ENCODE data around the gene ZNF668.

ZNF668 gene

GRCh38 chr16:31080756-31081419 lies 6.8 kb upstream of the ZNF668 start:
- no peak for TF ChIP-seq CTCF (IDR thresholded peaks at IDR 0.05; ENCODE audit: low read depth, low read length, missing control alignments)
- no peak for DNase-seq (ENCODE audit: low read depth)
- H3K4me3 ChIP-seq (ENCODE audit: low read depth, low read length), result no peak overlapping the region

GRCh38 chr16:31080035-31080629 lies 6.1 kb upstream of the ZNF668 start:
- TF ChIP-seq CTCF (IDR thresholded peaks at IDR 0.05; ENCODE audit: low read depth, low read length, missing control alignments), result no peak

DNA sequence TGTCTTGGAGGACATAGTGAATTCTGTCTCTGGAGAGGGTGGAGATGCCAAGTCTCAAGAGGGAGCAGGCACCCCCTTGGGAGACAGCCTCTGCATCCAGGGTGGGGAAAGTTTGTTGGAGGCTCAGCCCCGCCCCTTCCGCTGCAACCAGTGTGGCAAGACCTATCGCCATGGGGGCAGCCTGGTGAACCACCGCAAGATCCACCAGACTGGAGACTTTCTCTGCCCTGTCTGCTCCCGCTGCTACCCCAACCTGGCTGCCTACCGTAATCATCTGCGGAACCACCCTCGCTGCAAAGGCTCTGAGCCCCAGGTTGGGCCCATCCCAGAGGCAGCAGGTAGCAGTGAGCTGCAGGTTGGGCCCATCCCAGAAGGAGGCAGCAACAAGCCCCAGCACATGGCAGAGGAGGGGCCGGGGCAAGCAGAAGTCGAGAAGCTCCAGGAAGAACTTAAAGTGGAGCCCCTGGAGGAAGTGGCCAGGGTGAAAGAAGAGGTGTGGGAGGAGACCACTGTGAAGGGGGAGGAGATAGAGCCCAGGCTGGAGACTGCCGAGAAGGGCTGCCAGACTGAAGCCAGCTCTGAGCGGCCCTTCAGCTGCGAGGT lies 5.4 kb upstream of the ZNF668 start:
- DNase-seq (ENCODE audit: low read depth), result no peak
- no peak overlapping the region for H3K4me3 ChIP-seq (ENCODE audit: low read depth, low read length)
- no peak for TF ChIP-seq CTCF (IDR thresholded peaks at IDR 0.05; ENCODE audit: low read depth, low read length, missing control alignments)

More at GRCh38 chr16:31080035-31080629, 6.1 kb upstream of the ZNF668 start:
- no peak overlapping the region for H3K4me3 ChIP-seq (ENCODE audit: low read depth, low read length)
- DNase-seq (ENCODE audit: low read depth), result no peak

- no peak overlapping the region for H3K4me3 ChIP-seq (ENCODE audit: low read depth, low read length)
- TF ChIP-seq CTCF (IDR thresholded peaks at IDR 0.05; ENCODE audit: low read depth, low read length, missing control alignments), result no peak
- no peak for DNase-seq (ENCODE audit: low read depth)
Observed at GRCh38 chr16:31078597-31079341, 4.7 kb upstream of the ZNF668 start.

- DNase-seq (ENCODE audit: low read depth), result no peak
- no peak for TF ChIP-seq CTCF (IDR thresholded peaks at IDR 0.05; ENCODE audit: low read depth, low read length, missing control alignments)
- H3K4me3 ChIP-seq (ENCODE audit: low read depth, low read length), result no peak overlapping the region
Observed at GRCh38 chr16:31077592-31078396, 3.8 kb upstream of the ZNF668 start.

DNA sequence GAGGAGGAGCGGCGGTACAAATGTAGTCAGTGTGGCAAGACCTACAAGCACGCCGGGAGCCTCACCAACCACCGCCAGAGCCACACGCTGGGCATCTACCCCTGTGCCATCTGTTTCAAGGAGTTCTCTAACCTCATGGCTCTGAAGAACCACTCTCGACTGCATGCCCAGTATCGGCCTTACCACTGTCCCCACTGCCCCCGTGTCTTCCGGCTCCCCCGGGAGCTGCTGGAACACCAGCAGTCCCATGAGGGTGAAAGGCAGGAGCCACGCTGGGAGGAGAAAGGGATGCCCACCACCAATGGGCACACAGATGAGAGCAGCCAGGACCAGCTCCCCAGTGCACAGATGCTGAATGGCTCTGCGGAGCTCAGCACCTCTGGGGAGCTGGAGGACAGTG lies 3.0 kb upstream of the ZNF668 start:
- DNase-seq (ENCODE audit: low read depth), result no peak
- no peak for TF ChIP-seq CTCF (IDR thresholded peaks at IDR 0.05; ENCODE audit: low read depth, low read length, missing control alignments)
- H3K4me3 ChIP-seq (ENCODE audit: low read depth, low read length), result no peak overlapping the region
